HCT116 (cell line): ENCODE results near the gene DENND1A. TPM values are rescaled to one million over a fixed set of nuclear protein-coding genes. Genes with fewer than 3 reads are reported as not detected.

Source experiments
- ATAC-seq: fragments of 200-7000 bp; cut with Tn5 transposase; 2 replicates; pipeline ENCODE4 v1.9.1; 2020; ENCODE audit warnings: mild to moderate bottlenecking, moderate library complexity
- BruUV-seq: library from RNA; stranded (reverse); fragments of 400-500 nt; replicated peaks from 2 replicates; lab custom pipeline; 2021; lab: Mats Ljungman, UMichigan
- CTCF ChIA-PET: fragments of 300-600 bp; sonication (Branson Sonifier 250); formaldehyde crosslinking; loops from one replicate; lab custom pipeline; 2021; ENCODE audit warnings: antibody characterized with exemption; lab: Charles Lee
- POLR2A ChIA-PET: fragments of 300-600, 350-600 bp; sonication (Branson Sonifier 250); formaldehyde crosslinking; loops from one replicate; lab custom pipeline; 2021; ENCODE audit warnings: antibody characterized with exemption; lab: Charles Lee
- RAD21 ChIA-PET, 2 experiments: fragments of 300-600 bp; sonication (Branson Sonifier 250); formaldehyde crosslinking; loops; one replicate each; lab custom pipeline; 2023; ENCODE audit warnings: low total read pairs in 2 of 2; ENCODE audit not compliant: uncharacterized antibody in 2 of 2, unreplicated experiment in 2 of 2, low non-redundant PET in 1 of 2; lab: Charles Lee
- DNase-seq: peaks from one replicate; pipeline ENCODE4 v3.0.0-alpha.2; 2010; ENCODE audit warnings: low read depth, low spot score
- H2AFZ ChIP-seq: fragments of 200-600 bp; shearing (Covaris generic), sonication (generic); 2 replicates; pipeline ENCODE4 v1.6.1; 2017; ENCODE audit warnings: low read depth, mixed run types, mixed read lengths, antibody characterized with exemption, low read length; ENCODE audit not compliant: poor library complexity, severe bottlenecking
- H3K27ac ChIP-seq: 2 replicates; pipeline ENCODE4 v1.5.1; 2012; ENCODE audit warnings: low read depth, low read length
- H3K27me3 ChIP-seq: fragments of 200-600 bp; sonication (generic); 2 replicates; pipeline ENCODE4 v1.6.1; 2016; ENCODE audit warnings: mixed run types, low read length, mixed read lengths; ENCODE audit not compliant: insufficient read depth
- H3K36me3 ChIP-seq, 2 experiments: fragments of 200-500 bp in 1 of 2; fragments of 200-600 bp in 1 of 2; sonication (Bioruptor generic) in 1 of 2; sonication (generic) in 1 of 2; 2 replicates each; pipeline versions ENCODE4 v1.5.1 to v1.6.1; 2014 to 2016; ENCODE audit warnings: low read length in 2 of 2, inconsistent platforms in 1 of 2, mixed read lengths in 1 of 2, mixed run types in 1 of 2; ENCODE audit not compliant: insufficient read depth in 2 of 2, control insufficient read depth in 1 of 2
- H3K4me1 ChIP-seq, 2 experiments: fragments of 200-600 bp in 1 of 2; sonication (generic) in 1 of 2; 2 replicates each; pipeline versions ENCODE4 v1.5.1 to v1.6.1; 2012 to 2017; ENCODE audit warnings: low read length in 2 of 2, inconsistent platforms in 1 of 2, mild to moderate bottlenecking in 1 of 2, mixed read lengths in 1 of 2, mixed run types in 1 of 2, moderate library complexity in 1 of 2; ENCODE audit not compliant: insufficient read depth in 2 of 2, control insufficient read depth in 1 of 2
- H3K4me2 ChIP-seq: fragments of 200-600 bp; sonication (generic); 2 replicates; pipeline ENCODE4 v1.6.1; 2017; ENCODE audit warnings: mixed run types, low read length, mixed read lengths
- H3K4me3 ChIP-seq, 2 experiments: fragments of 200-600 bp in 1 of 2; sonication (generic) in 1 of 2; replicated peaks in 1 of 2; 2 replicates each; pipeline ENCODE4 v1.5.1; 2011 to 2016; ENCODE audit warnings: low read length in 2 of 2, control low read depth in 1 of 2, low read depth in 1 of 2, mild to moderate bottlenecking in 1 of 2, mixed read lengths in 1 of 2, mixed run types in 1 of 2
- H3K79me2 ChIP-seq: fragments of 200-600 bp; sonication (generic); 2 replicates; pipeline ENCODE4 v1.6.1; 2017; ENCODE audit warnings: mild to moderate bottlenecking, mixed run types, low read length, moderate library complexity, mixed read lengths; ENCODE audit not compliant: insufficient read depth
- H3K9ac ChIP-seq: fragments of 200-600 bp; sonication (generic); 2 replicates; pipeline ENCODE4 v1.6.1; 2016; ENCODE audit warnings: low read length, mixed read lengths
- H3K9me2 ChIP-seq: fragments of 200-600 bp; sonication (generic), shearing (Covaris generic); 2 replicates; pipeline ENCODE4 v1.6.1; 2017; ENCODE audit warnings: mixed run types, mild to moderate bottlenecking, moderate library complexity; ENCODE audit not compliant: insufficient read depth
- H3K9me3 ChIP-seq, 2 experiments: fragments of 200-500 bp in 1 of 2; fragments of 200-600 bp in 1 of 2; sonication (Bioruptor generic) in 1 of 2; sonication (generic) in 1 of 2; 2 replicates each; pipeline ENCODE4 v1.6.1; 2014 to 2017; ENCODE audit warnings: low read length in 2 of 2, mixed read lengths in 2 of 2, inconsistent platforms in 1 of 2, low read depth in 1 of 2, mild to moderate bottlenecking in 1 of 2, mixed run types in 1 of 2, moderate library complexity in 1 of 2; ENCODE audit not compliant: control insufficient read depth in 1 of 2, insufficient read depth in 1 of 2
- H4K20me1 ChIP-seq: fragments of 200-600 bp; sonication (generic), shearing (Covaris generic); 2 replicates; pipeline ENCODE4 v1.6.1; 2017; ENCODE audit warnings: mixed run types, mild to moderate bottlenecking, moderate library complexity; ENCODE audit not compliant: insufficient read depth
- CTCF ChIP-seq, 3 experiments: fragments of 200-600 bp in 1 of 3; sonication (generic) in 1 of 3; IDR thresholded peaks in 2 of 3; conservative IDR thresholded peaks in 1 of 3; 2 replicates each; pipeline ENCODE4 v1.5.1; 2012 to 2017; ENCODE audit warnings: low read depth in 2 of 3, low read length in 2 of 3, antibody characterized with exemption in 1 of 3, borderline replicate concordance in 1 of 3, control low read depth in 1 of 3, mild to moderate bottlenecking in 1 of 3, mixed read lengths in 1 of 3, mixed run types in 1 of 3, moderate library complexity in 1 of 3; ENCODE audit not compliant: insufficient read depth in 1 of 3
- EGR1 ChIP-seq: IDR thresholded peaks from 2 replicates; pipeline ENCODE4 v1.6.1; 2012; ENCODE audit warnings: low read depth
- POLR2A ChIP-seq: IDR thresholded peaks from 2 replicates; pipeline ENCODE4 v1.7.0; 2011; ENCODE audit warnings: borderline replicate concordance; ENCODE audit not compliant: insufficient read depth, insufficient read length; ENCODE audit errors: extremely low read depth
- POLR2AphosphoS5 ChIP-seq: IDR thresholded peaks from 2 replicates; pipeline ENCODE4 v1.6.1; 2011; ENCODE audit warnings: mild to moderate bottlenecking, low read depth, low read length, moderate library complexity
- REST ChIP-seq: IDR thresholded peaks from 2 replicates; pipeline ENCODE4 v1.6.1; 2012; ENCODE audit warnings: low read depth
- SIN3A ChIP-seq: IDR thresholded peaks from 2 replicates; pipeline ENCODE4 v1.6.1; 2012; ENCODE audit warnings: low read depth
- SP1 ChIP-seq: IDR thresholded peaks from 2 replicates; pipeline ENCODE4 v1.6.1; 2012; ENCODE audit warnings: low read depth
- intact Hi-C: fragments of 100-400 bp; cut with micrococcal nuclease; formaldehyde crosslinking; loops from 2 replicates; pipeline ENCODE4 v1.10.0; 2022
- total RNA-seq: library from RNA; stranded (reverse); gene quantifications from one replicate; pipeline ENCODE4 v1.2.1, GENCODE V29; 2021; ENCODE audit not compliant: unreplicated experiment

DENND1A gene
- total RNA-seq, 1 experiment from 2014 or later = 33.0 TPM

- Histone ChIP-seq H3K4me3 (no peak overlapping the region), H3K9me3 (no peaks in the 10 kb centered on the region), H3K27ac (no peak overlapping the region), H3K4me1 (peaks cover 7 to 11% of the 10 kb centered on the region in 2 experiments; a peak in 3 of 4 replicates), H3K79me2 (no peaks in the 10 kb centered on the region), H3K36me3 (no peaks in the 10 kb centered on the region), H3K27me3 (no peaks in the 10 kb centered on the region), H3K9me2 (no peaks in the 10 kb centered on the region), H3K4me2 (no peak overlapping the region), H4K20me1 (no peaks in the 10 kb centered on the region), H3K9ac (no peak overlapping the region), H2AFZ (no peak overlapping the region)
- ATAC-seq (no peak), DNase-seq (no peak)
- ChIA-PET RAD21 (no interaction called here), POLR2A (no interaction called here), CTCF (no interaction called here)
- BruUV-seq = no TSS peak
- TF ChIP-seq CTCF (IDR thresholded peaks at IDR 0.05 in 2 of 3, conservative IDR thresholded peaks at IDR 0.05 in 1 of 3; ENCODE audit: borderline replicate concordance in 1 of 3, insufficient read depth in 1 of 3, low read depth in 2 of 3, low read length in 2 of 3) (no peak), POLR2A (no peak), SP1 (no peak), POLR2AphosphoS5 (no peak), SIN3A (no peak), REST (no peak), EGR1 (no peak)
- intact Hi-C loops = no loop called here
Observed at GRCh38 chr9:123450098-123450770, 479.7 kb downstream of the DENND1A start.
